K562 (cell line): Measurements from ENCODE around the gene BTAF1. TPM values are rescaled to one million over a fixed set of nuclear protein-coding genes. Genes with fewer than 3 reads are reported as not detected.

Experiments used
- CUX1 ChIP-seq: fragments of 200-800 bp; sonication (Bioruptor generic); IDR thresholded peaks from 2 replicates; pipeline ENCODE4 v1.6.1; 2016; ENCODE audit warnings: missing genetic modification characterization, missing compliant biosample characterization
- E4F1 ChIP-seq: fragments of 250-450 bp; sonication (Bioruptor Pico); IDR thresholded peaks from 2 replicates; pipeline ENCODE4 v1.5.0; 2021; ENCODE audit warnings: mild to moderate bottlenecking, borderline replicate concordance
- FOXA3 ChIP-seq, 2 experiments: fragments of 450-650 bp in 1 of 2; sonication (generic) in 1 of 2; formaldehyde crosslinking; IDR thresholded peaks in 1 of 2; conservative IDR thresholded peaks in 1 of 2; 2 replicates each; pipeline versions ENCODE4 v1.4.0 to v1.8.0; 2020 to 2022; ENCODE audit warnings: mild to moderate bottlenecking in 2 of 2, missing genetic modification reagents in 1 of 2
- GABPA ChIP-seq: fragments of 200-800 bp; sonication (Bioruptor generic); conservative IDR thresholded peaks from 2 replicates; pipeline ENCODE4 v1.6.1; 2016; ENCODE audit warnings: low read depth, missing genetic modification characterization, missing compliant biosample characterization
- KAT2B ChIP-seq: IDR thresholded peaks from one replicate; pipeline ENCODE4 v1.6.1; 2012; ENCODE audit warnings: low read depth, mild to moderate bottlenecking, control low read depth, inconsistent platforms, low read length, moderate library complexity
- MTA3 ChIP-seq: fragments of 450-650 bp; formaldehyde crosslinking; IDR thresholded peaks from 2 replicates; pipeline ENCODE4 v1.6.1; 2017; ENCODE audit warnings: mild to moderate bottlenecking, borderline replicate concordance
- NBN ChIP-seq: fragments of 450-650 bp; IDR thresholded peaks from 2 replicates; pipeline ENCODE4 v1.6.1; 2016; ENCODE audit warnings: low read depth, mild to moderate bottlenecking
- NCOA4 ChIP-seq: fragments of 450-650 bp; IDR thresholded peaks from 2 replicates; pipeline ENCODE4 v1.6.1; 2018; ENCODE audit warnings: mild to moderate bottlenecking; ENCODE audit not compliant: partially characterized antibody
- NCOR1 ChIP-seq: fragments of 450-650 bp; IDR thresholded peaks from 2 replicates; pipeline ENCODE4 v1.6.1; 2016; ENCODE audit warnings: mild to moderate bottlenecking, moderate library complexity
- PREB ChIP-seq: sonication (generic); formaldehyde crosslinking; IDR thresholded peaks from 2 replicates; pipeline ENCODE4 v1.8.1; 2023; ENCODE audit warnings: mild to moderate bottlenecking, missing genetic modification reagents
- PTBP1 ChIP-seq: fragments of 200-400 bp; formaldehyde crosslinking; IDR thresholded peaks from 2 replicates; pipeline ENCODE4 v1.6.1; 2017; ENCODE audit warnings: low read depth, low read length
- SETDB1 ChIP-seq: IDR thresholded peaks from one replicate; pipeline ENCODE4 v1.6.1; 2012; ENCODE audit warnings: low read length, control low read depth, inconsistent platforms
- SREBF2 ChIP-seq: sonication (generic); formaldehyde crosslinking; IDR thresholded peaks from 2 replicates; pipeline ENCODE4 v1.4.0; 2020; ENCODE audit warnings: mild to moderate bottlenecking, missing genetic modification reagents
- TSC22D4 ChIP-seq: fragments of 450-650 bp; IDR thresholded peaks from 2 replicates; pipeline ENCODE4 v1.6.1; 2016; ENCODE audit warnings: missing genetic modification characterization, missing biosample characterization, control low read depth
- U2AF2 ChIP-seq: fragments of 200-400 bp; formaldehyde crosslinking; optimal IDR thresholded peaks from 2 replicates; pipeline ENCODE3; 2017; ENCODE audit warnings: low read depth, mild to moderate bottlenecking, low read length
- ZNF12 ChIP-seq: sonication (generic); formaldehyde crosslinking; IDR thresholded peaks from 2 replicates; pipeline ENCODE4 v1.4.0; 2020; ENCODE audit warnings: mild to moderate bottlenecking, missing genetic modification reagents
- ZNF146 ChIP-seq: IDR thresholded peaks from one replicate; pipeline ENCODE4 v1.6.1; 2018; ENCODE audit warnings: missing compliant biosample characterization; ENCODE audit not compliant: unreplicated experiment
- ZNF175 ChIP-seq: fragments of 200-800 bp; sonication (Bioruptor generic); IDR thresholded peaks from 2 replicates; pipeline ENCODE4 v1.6.1; 2016; ENCODE audit warnings: low read depth, mild to moderate bottlenecking, missing genetic modification characterization, missing compliant biosample characterization
- polyA plus RNA-seq, 8 experiments: library from polyadenylated mRNA; depleted of rRNA in 4 of 8; stranded (reverse) in 5 of 8; unstranded in 3 of 8; fragments of >200 nt; fragmentation: Nextera tagmentation in 2 of 8; fragmentation: Illumina TruSeq in 1 of 8; extraction: Ambion mirVana in 2 of 8; extraction: Trizol in 1 of 8; gene quantifications; 2 replicates each; pipeline versions ENCODE4 v1.2.1 to v1.2.3, GENCODE V29; 2011 to 2014; ENCODE audit warnings: inconsistent platforms in 1 of 8, missing spikeins in 1 of 8
- total RNA-seq, 7 experiments: library from RNA; depleted of rRNA in 6 of 7; stranded (reverse); fragments of >200 nt in 6 of 7; fragmentation: Illumina TruSeq in 2 of 7; extraction: Trizol in 2 of 7; gene quantifications; 2 replicates each; pipeline versions ENCODE4 v1.2.1 to v1.2.3, GENCODE V29; 2011 to 2021; ENCODE audit warnings: low replicate concordance in 1 of 7

The BTAF1 gene
- total and polyA plus RNA-seq, 9 of the 15 experiments (the other 6 are each of a cell fraction or from before 2014, with no cell fraction given), result 6.6 to 70.7 (median 30.5) TPM

GRCh38 chr10:91908337-91909116 lies 15.0 kb upstream of the BTAF1 start (continued):
- TF ChIP-seq TSC22D4 (tag) (no peak), NCOR1 (no peak), CUX1 (no peak), PTBP1 (no peak), NBN (no peak), MTA3 (peak; percentile 55; the same call in 1 of the 2 replicates), NCOA4 (no peak), GABPA (tag) (peak; percentile 45; the same call in 1 of the 2 replicates), U2AF2 (no peak), SETDB1 (no peak), ZNF12 (CRISPR knock-in tag) (peak; percentile 77), FOXA3 (CRISPR knock-in tag; conservative IDR thresholded peaks at IDR 0.05 in 1 of 2, IDR thresholded peaks at IDR 0.05 in 1 of 2) (no peak), E4F1 (CRISPR knock-in tag) (no peak), PREB (CRISPR knock-in tag) (no peak), KAT2B (no peak), ZNF146 (CRISPR knock-in tag) (no peak), ZNF175 (CRISPR knock-in tag) (no peak), SREBF2 (CRISPR knock-in tag) (no peak)
